Stomach (tissue), 4 donors: ENCODE data around the gene TBC1D4.

Source experiments
- POLR2AphosphoS5 ChIP-seq, 3 donors: sonication (generic); formaldehyde crosslinking; IDR thresholded peaks; one replicate each; pipeline ENCODE4 v1.6.1; 2016; ENCODE audit warnings: antibody characterized with exemption in 3 of 3
- TF ChIP-seq, protein P1 (sequence below), 7 experiments: fragments of 450-650 bp in 4 of 7; fragments of 200-600 bp in 3 of 7; sonication (generic) in 3 of 7; IDR thresholded peaks; one replicate each; pipeline ENCODE4 v1.5.1; 2016 to 2019; ENCODE audit warnings: antibody characterized with exemption in 7 of 7, control low read depth in 2 of 7, mild to moderate bottlenecking in 1 of 7

DNA sequence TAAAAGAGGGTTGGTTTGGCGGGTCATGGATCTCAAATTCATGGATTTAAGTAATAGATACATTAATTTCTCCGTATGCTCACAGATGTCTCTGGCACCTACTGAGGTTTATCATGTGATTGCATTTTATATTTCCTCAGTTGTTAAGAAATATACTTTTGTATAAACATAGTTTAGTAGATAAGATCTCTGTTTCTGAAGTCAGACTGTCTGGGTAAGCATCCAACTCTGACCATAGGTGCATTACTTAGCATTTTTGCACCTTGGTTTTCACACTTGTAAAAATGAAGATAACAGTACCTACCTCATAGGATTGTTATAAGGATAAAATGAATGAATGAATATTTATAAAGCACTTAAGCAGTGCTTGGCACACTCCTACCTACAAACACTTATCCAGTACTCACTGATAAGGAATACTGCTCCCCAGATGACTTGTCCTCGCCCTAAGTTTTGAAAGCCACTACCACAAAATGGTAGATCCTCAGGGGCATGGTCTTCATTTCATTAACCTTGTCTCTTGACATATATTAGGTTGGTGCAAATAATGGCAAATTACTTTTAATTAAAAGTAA lies 29.2 kb upstream of the TBC1D4 start:
- no peak for TF ChIP-seq POLR2AphosphoS5 (IDR thresholded peaks at IDR 0.05)
- TF ChIP-seq, protein P1, sequence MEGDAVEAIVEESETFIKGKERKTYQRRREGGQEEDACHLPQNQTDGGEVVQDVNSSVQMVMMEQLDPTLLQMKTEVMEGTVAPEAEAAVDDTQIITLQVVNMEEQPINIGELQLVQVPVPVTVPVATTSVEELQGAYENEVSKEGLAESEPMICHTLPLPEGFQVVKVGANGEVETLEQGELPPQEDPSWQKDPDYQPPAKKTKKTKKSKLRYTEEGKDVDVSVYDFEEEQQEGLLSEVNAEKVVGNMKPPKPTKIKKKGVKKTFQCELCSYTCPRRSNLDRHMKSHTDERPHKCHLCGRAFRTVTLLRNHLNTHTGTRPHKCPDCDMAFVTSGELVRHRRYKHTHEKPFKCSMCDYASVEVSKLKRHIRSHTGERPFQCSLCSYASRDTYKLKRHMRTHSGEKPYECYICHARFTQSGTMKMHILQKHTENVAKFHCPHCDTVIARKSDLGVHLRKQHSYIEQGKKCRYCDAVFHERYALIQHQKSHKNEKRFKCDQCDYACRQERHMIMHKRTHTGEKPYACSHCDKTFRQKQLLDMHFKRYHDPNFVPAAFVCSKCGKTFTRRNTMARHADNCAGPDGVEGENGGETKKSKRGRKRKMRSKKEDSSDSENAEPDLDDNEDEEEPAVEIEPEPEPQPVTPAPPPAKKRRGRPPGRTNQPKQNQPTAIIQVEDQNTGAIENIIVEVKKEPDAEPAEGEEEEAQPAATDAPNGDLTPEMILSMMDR (IDR thresholded peaks at IDR 0.05), result no peak
